Stimulated activated naive CD8-positive, alpha-beta T cell treated with anti-CD3 and anti-CD28 coated beads, Interleukin-15, amount 100 ng/mL, for 72 hours (primary cell): ENCODE results near the gene PGP.

Experiments used
- ATAC-seq: fragments of 150-1000 bp; cut with Tn5 transposase; 2 replicates; pipeline ENCODE4 v1.10.0; 2021; ENCODE audit warnings: mild to moderate bottlenecking, moderate library complexity
- DNase-seq, 2 donors: peaks; one replicate each; pipeline ENCODE4 v3.0.0; 2021 to 2022
- H3K27ac Mint-ChIP-seq, 2 donors: one replicate each; pipeline ENCODE4 v1.8.0; 2022; ENCODE audit warnings: mild to moderate bottlenecking in 2 of 2, mixed read lengths in 2 of 2, moderate library complexity in 2 of 2
- H3K27me3 Mint-ChIP-seq: one replicate; pipeline ENCODE4 v1.8.0; 2022; ENCODE audit warnings: mixed read lengths
- H3K4me1 Mint-ChIP-seq: one replicate; pipeline ENCODE4 v1.8.0; 2022; ENCODE audit warnings: mild to moderate bottlenecking, mixed read lengths
- H3K4me3 Mint-ChIP-seq, 2 donors: one replicate each; pipeline ENCODE4 v1.8.0; 2022; ENCODE audit warnings: mild to moderate bottlenecking in 2 of 2, mixed read lengths in 2 of 2, moderate library complexity in 1 of 2
- H3K9me3 Mint-ChIP-seq, 2 donors: one replicate each; pipeline ENCODE4 v1.8.0; 2022; ENCODE audit warnings: mixed read lengths in 2 of 2

The PGP gene

DNA sequence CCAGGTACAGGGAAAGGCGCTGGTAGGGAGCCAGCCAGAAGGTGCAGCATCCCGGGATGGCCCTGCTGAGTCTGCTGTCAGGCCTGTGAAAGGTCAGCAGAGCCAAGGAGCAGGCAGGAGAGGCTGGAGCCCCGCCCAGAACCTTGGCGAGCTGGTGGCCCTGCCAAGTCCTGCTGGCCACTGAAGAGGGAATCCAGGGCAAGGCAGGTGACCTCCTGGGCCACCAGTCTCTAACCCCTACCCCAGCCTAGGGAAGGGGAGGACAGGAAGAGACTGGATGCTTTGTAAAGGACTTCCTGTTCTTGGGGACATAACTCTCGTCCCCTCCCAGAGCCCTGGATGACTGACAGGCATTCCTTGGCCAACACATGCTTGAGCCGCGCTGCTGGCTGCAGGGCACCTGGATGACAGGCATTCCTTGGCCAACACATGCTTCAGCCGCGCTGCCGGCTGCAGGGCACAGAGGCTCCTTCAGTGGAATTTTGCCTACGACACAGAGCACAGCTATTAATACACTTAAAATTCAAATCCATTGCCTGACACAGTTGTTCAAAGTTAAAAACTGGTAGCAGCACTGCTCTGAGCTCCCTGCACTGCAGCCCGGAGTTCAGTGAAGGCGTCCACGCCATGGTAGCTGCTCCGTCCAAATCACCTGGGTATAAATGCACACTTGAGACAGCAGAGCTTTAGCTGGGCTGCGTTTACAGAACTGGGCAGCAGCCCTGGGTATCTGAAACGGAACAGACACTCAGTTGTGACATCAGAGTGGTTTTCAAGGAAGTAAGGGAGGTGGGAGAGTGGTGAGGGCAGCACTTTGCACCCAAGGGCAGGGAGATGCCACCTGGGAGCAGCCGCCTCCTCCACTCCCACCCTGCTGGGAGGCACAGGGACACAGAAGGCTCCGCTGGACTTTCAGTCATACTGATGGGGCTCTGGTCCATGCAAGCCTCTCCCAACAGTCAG, 2.0 kb downstream of the PGP start:
- Mint-ChIP-seq H3K4me3 (peak overlapping the region; percentile 80 to 82), H3K27ac (peak overlapping the region in 1 of 2 donors; percentile 54), H3K27me3 (no peaks in the 10 kb centered on the region), H3K9me3 (no peaks in the 10 kb centered on the region), H3K4me1 (peaks cover 43% of the 10 kb centered on the region)
- DNase-seq (no peak), ATAC-seq (no peak)

DNA sequence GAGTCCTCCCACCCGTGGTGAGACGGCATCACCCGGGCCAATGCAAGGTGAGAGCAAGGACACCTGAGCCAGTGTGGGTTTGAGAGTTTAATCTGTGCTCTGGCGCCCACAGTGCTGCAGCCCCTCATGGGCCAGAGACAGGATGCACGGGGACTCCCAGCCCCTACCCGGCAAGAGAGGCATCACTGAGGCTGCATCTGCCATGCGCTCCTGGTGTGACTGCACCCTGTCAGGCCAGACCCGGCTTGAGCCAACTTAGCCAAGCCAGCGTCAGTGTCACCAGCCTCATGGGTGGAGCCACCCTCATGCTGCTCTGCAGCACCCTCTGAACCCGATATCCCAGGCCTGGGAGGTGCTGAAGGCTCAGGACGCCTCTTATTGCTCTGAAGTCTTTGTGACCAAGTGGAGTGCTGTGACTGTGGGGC, 2.7 kb downstream of the PGP start:
- H3K4me3 Mint-ChIP-seq: peak overlapping the region; percentile 21 to 24
- no peaks in the 10 kb centered on the region for H3K27me3 Mint-ChIP-seq
- no peak for ATAC-seq
- peaks cover 50% of the 10 kb centered on the region for H3K4me1 Mint-ChIP-seq
- H3K27ac Mint-ChIP-seq: peak overlapping the region in 1 of 2 donors; percentile 54
- no peaks in the 10 kb centered on the region for H3K9me3 Mint-ChIP-seq
- DNase-seq: no peak

DNA sequence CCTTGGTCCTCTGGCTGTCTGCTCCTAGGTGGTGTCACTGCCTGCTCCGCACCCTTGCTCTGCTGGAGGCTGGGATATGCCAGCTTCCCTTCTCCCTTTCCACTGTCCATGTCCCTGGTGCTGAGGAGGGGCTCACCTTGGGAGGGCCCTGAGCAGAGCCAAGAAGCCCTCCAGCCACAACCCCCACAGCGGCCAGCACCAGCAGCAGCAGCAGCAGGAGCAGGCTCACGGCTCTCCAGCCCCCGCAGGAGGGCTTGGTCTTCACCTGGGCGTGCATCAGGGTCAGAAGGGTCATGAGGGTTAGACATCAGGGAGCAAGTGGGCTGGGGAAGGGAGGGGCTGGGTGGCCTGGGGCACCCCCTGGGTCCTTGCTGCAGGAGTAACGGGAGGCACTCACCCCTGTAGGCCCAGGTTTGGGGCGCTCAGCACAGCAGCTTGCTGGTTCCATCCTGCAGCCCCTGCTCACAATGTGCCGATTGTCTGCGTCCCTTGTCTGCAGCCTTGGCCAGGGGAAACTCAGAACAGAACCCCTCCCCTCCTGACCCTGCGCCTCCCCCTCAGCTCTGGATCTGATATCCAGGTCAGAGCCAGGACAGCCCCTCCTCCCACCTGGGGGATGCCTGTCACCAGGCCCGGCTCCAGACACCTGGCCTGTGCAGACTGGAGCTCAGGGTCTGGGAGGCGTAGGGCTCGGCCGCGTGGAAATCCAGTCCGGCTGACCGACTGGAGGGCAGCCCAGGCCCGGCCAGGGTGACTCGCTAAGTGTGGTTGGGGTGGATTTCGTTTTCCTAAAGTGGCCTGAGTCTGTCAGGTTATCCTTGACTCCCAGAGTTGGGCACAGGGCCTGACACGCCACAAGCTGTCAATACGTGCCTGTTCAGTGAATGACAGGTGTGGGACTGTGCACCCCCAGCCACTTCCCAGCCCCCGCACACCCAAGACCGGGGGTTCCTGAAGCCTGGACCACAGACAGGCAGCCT, 4.0 kb downstream of the PGP start, which contains the start of gene BRICD5:
BRICD5 (minus strand) TSS at position 478 of the 980 bp plus-strand sequence; CDS start at position 448, 30 bp downstream.
- ATAC-seq (no peak), DNase-seq (no peak)
- Mint-ChIP-seq H3K27ac (peak within 1 kb of the TSS in 1 of 2 donors; percentile 95), H3K9me3 (no peaks in the 10 kb centered on the region), H3K4me1 (peaks cover 52% of the 10 kb centered on the region), H3K4me3 (no peak within 1 kb of the TSS), H3K27me3 (no peaks in the 10 kb centered on the region)

DNA sequence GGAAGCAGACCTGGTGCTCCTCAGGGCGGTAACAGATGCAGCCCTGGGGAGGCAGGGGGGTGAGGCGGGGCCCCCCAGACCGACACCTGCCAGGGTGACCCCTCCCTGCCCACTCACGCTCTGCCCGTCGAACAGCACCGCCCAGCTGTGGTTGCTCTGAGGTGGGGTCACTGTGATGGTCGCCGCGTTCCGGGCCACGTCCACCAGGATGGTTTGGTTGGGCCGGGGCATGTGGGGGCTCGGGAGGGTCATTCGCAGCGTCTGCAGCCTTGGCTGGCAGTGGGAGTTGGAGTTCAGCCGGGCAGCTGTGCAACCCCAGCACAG, 4.7 kb downstream of the PGP start:
- Mint-ChIP-seq H3K9me3 (no peaks in the 10 kb centered on the region), H3K4me1 (peaks cover 52% of the 10 kb centered on the region), H3K4me3 (no peak overlapping the region), H3K27me3 (no peaks in the 10 kb centered on the region), H3K27ac (no peak overlapping the region)
- no peak for DNase-seq
- ATAC-seq: no peak

DNA sequence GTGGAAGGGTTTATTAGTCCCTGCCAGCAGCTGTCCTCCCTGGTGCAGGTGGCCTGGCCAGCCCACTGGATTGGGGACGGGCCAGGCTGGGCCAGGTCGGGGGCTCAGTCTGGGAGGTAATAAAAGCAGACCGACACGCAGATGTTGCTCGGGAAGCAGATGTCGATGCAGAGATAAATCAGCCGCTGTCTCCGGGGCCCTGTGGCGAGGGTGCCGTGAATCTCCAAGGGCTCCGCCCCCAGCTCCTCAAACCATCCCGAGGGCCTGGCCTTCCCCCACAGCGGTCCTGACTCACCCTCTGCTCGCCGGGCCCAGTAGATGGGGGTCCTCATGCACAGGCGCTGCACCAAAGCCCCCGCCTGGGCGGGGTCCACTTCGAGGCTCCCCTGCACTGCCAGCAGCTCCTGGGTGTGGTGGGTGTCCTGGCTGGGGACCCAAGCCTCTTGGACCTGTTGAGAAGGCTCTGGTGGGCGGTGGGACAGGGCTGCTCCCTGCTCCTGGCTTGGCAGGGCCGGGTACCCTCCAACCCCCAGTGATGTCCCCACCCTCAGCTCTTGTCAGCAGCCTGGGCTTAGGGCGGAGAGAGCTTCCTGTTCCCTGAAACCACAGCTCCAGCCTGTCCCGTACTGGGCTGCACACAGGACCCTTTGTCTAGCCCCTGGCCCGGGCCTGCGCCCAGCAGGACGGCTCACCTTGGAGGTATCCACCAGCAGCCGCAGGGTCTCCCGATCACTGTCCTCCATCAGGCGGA, 5.2 kb downstream of the PGP start:
- ATAC-seq (no peak), DNase-seq (no peak)
- Mint-ChIP-seq H3K4me1 (peaks cover 56% of the 10 kb centered on the region), H3K4me3 (no peak overlapping the region), H3K27me3 (no peaks in the 10 kb centered on the region), H3K27ac (no peak overlapping the region), H3K9me3 (no peaks in the 10 kb centered on the region)

DNA sequence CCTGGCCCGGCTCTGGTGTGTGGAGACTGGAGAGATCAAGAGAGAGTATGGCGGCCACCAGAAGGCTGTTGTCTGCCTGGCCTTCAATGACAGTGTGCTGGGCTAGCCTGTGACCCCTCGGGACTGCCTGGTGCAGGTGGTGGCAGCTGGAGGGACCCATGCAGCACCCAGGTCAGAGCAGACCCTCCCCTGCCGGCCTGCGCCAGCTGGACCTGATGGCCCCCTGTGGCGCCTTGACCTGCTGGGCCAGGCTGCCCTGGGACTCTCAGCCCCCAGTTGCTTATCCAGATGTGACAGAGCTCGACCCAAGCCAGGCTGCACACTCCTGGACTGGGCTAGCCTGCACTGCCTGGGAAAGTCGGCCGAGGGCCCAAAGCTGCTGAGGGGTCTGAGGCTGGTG, 5.9 kb downstream of the PGP start:
- H3K27ac Mint-ChIP-seq: no peak overlapping the region
- ATAC-seq (no peak), DNase-seq (no peak)
- H3K27me3 Mint-ChIP-seq: no peaks in the 10 kb centered on the region
- no peaks in the 10 kb centered on the region for H3K9me3 Mint-ChIP-seq
- H3K4me1 Mint-ChIP-seq: peaks cover 61% of the 10 kb centered on the region
- no peak overlapping the region for H3K4me3 Mint-ChIP-seq

DNA sequence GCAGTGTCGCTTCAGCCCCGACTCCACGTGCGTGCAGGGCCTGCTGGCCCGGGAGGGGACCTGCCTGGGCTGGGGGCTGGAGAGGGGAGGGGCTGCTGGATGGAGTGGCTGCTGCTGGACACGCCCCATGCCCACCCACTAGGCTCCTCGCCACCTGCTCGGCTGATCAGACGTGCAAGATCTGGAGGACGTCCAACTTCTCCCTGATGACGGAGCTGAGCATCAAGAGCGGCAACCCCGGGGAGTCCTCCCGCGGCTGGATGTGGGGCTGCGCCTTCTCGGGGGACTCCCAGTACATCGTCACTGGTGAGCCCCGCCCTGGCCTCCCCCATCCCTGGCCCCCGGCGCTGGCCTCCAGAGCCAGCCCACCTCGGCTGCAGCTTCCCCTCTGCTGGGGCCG, 6.3 kb downstream of the PGP start:
- Mint-ChIP-seq H3K27ac (peak overlapping the region in 1 of 2 donors; percentile 90), H3K9me3 (no peaks in the 10 kb centered on the region), H3K4me3 (peak overlapping the region in 1 of 2 donors; percentile 86), H3K27me3 (no peaks in the 10 kb centered on the region), H3K4me1 (peaks cover 61% of the 10 kb centered on the region)
- DNase-seq (no peak), ATAC-seq (no peak)

DNA sequence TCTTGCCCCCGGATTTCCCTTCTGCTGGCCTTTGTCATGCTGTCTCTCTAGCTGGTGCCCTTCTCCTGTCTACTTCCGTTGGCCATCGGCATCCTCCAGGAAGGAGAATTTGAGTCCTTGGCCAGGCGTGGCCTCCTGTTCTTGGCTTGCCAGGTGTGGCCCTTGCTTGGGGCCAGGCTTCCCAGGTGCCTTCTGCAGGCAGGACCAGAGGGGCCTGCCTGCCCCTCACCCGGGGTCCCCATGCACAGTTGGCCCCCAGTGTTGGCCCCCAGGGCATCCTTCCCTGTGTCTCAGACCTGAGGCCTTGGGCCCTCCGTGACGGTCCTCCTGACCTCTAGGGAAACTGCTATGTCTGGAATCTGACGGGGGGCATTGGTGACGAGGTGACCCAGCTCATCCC, 6.8 kb downstream of the PGP start:
- Mint-ChIP-seq H3K27ac (peak overlapping the region; percentile 77 to 90), H3K27me3 (no peaks in the 10 kb centered on the region), H3K4me3 (peak overlapping the region; percentile 86 to 90), H3K4me1 (peaks cover 57% of the 10 kb centered on the region), H3K9me3 (no peaks in the 10 kb centered on the region)
- DNase-seq: no peak
- ATAC-seq: no peak

DNA sequence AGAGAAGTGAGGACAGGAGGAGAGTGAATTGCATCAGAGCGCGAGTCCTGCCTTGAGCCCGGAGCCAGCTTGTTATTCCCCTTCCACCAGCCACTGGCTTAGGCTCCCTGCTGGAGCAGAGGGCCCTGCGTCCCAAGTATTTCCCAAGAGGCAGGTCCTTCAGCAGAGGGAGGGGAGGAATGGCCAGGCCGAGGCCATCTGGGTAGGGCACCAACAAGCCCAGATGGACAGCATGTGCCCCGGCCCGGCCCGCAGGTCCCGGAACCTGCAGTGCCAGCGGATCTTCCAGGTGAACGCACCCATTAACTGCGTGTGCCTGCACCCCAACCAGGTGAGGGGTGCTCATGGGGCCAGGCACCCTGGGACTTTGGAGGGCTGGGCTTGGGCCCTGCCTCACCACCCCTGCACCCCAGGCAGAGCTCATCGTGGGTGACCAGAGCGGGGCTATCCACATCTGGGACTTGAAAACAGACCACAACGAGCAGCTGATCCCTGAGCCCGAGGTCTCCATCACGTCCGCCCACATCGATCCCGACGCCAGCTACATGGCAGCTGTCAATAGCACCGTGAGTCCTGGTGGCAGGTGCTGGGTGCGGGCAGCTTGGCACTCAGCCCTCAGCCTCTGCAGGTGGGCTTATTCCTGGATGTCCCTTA, 7.7 kb downstream of the PGP start:
- ATAC-seq: no peak
- no peak for DNase-seq
- H3K9me3 Mint-ChIP-seq: no peaks in the 10 kb centered on the region

DNA sequence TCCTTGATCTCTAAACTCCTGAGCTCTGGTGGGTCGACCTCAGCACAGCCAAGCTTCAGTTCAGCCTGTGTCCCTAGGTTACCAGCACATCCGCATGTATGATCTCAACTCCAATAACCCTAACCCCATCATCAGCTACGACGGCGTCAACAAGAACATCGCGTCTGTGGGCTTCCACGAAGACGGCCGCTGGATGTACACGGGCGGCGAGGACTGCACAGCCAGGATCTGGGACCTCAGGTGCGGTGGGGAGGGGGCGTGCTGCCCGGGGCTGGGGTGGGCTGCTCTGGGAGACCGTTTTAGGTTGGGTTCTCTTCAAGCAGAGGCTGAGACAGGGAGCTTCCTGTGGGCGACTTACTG, 8.2 kb downstream of the PGP start:
- Mint-ChIP-seq H3K4me3 (peak overlapping the region; percentile 86 to 90), H3K27ac (peak overlapping the region; percentile 77 to 85), H3K4me1 (peaks cover 43% of the 10 kb centered on the region), H3K27me3 (no peaks in the 10 kb centered on the region), H3K9me3 (no peaks in the 10 kb centered on the region)
- DNase-seq: no peak
- no peak for ATAC-seq

More for the DNA sequence above, 7.7 kb downstream of the PGP start:
- Mint-ChIP-seq H3K27ac (peak overlapping the region; percentile 77 to 85), H3K4me3 (peak overlapping the region; percentile 86 to 90), H3K4me1 (peaks cover 48% of the 10 kb centered on the region), H3K27me3 (no peaks in the 10 kb centered on the region)

DNA sequence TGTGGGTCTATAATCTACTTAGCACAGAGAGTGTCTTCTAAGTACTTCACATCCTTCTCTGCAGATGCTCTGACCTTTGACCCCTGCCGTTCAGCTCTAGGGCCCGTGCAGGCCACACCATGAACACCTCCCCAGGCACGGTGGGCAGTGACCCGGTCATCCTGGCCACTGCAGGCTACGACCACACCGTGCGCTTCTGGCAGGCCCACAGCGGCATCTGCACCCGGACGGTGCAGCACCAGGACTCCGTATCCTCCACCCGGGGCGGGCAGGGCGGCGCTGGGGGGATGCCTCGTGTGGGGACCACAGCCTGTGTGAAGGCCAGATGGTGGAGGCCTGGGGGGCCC, 8.7 kb downstream of the PGP start:
- peak overlapping the region; percentile 86 to 90 for H3K4me3 Mint-ChIP-seq
- peak overlapping the region; percentile 89 to 94 for H3K27ac Mint-ChIP-seq
- ATAC-seq (peak; percentile 35), DNase-seq (no peak)
- H3K4me1 Mint-ChIP-seq: peaks cover 41% of the 10 kb centered on the region
- no peaks in the 10 kb centered on the region for H3K27me3 Mint-ChIP-seq
- no peaks in the 10 kb centered on the region for H3K9me3 Mint-ChIP-seq

DNA sequence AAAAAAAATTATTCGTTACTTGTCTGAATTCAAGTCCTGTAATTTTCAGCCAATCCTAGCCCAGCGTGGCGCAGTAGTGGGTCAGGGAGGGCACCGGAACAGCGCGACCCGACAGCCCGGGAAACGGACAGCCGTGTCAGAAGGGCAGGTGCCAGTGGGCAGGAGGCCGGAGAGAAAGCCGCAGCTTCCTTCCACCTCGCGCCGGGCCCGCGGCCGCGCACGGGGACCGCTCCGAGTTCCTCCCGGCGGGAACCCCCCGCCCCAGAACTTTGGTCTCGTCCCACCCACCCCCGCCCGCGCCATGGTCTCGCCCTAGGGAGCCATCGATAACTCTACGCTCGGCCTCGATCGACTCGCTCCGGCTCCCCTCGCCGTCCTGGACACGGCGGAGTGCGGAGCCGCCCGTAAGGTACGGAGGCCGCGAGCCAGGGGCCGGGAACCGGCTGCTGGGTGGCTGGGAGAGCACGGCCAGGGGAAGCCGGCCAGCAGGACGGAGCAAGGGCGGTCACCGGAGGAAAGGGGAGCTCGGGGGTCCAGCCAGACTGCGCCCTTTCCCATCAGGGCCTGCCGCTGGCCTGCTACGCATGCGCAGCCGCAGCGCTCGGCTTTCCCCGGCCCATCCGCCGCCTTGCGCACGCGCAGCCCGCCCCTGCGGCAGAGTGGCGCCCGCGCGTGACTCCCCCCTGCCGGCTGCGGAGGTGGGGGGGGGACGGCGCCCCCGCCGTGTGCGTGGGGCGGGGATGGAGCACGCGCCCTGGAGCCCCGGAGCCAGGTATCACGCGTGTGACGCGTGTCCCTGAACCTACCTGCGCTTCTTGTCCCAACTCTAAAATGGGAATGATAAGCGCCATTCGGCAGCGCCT, 9.3 kb downstream of the PGP start, which contains the start of gene MLST8:
MLST8 (plus strand) TSS at position 351 of the 863 bp plus-strand sequence. CDS start 632 bp downstream, outside the sequence.
- Mint-ChIP-seq H3K4me1 (peaks cover 41% of the 10 kb centered on the region), H3K27ac (peak within 1 kb of the TSS; percentile 95 to 97), H3K4me3 (peak within 1 kb of the TSS; percentile 86 to 90), H3K9me3 (no peaks in the 10 kb centered on the region), H3K27me3 (peaks cover 4% of the 10 kb centered on the region)
- ATAC-seq (peak; percentile 85), DNase-seq (peak; percentile 90 to 93)

DNA sequence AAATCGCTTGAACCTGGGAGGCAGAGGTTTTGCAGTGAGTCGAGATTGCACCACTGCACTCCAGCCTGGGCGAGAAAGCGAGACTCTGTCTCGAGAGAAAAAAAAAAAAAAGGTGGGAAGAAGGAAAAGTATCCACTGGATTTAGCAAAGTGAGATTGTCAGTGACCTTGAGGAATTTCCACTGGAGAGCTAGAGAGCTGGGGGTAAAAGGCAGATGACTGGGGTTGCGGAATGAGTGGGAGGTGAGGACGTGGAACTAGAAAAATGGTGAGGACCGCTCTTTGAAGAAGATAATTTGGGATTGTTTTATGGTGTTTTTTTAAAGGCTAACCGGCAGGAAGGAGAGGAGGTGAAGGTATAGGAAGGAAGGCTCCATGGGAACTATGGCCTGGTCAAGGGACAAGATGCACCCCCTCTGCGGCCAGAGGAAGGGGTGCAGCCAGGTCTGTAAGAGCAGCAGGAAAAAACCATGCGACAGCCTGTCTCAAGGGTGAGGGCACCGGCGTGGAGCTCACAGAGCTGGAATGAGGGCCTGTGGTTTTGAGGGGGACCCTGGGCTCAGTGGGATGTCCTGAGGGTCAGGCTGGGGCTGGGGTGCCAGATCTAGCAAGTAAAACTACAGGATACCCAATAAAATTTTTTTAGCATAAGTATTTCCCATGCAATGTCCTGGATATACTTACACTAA, 10.1 kb downstream of the PGP start:
- Mint-ChIP-seq H3K4me1 (peaks cover 41% of the 10 kb centered on the region), H3K27ac (peak overlapping the region; percentile 45 to 95), H3K4me3 (peak overlapping the region; percentile 73 to 86), H3K27me3 (peaks cover 11% of the 10 kb centered on the region), H3K9me3 (no peaks in the 10 kb centered on the region)
- no peak for DNase-seq
- peak; percentile 3 for ATAC-seq
